ENCODE data around the gene GCSH.
A peak's percentile ranks its signal among the peaks of the same experiment; 100 is the strongest.

GCSH gene

GRCh38 chr16:81099958-81100357 lies 3.8 kb upstream of the GCSH start:
- DNase-seq, result no peak

- DNase-seq, result no peak
Measured at GRCh38 chr16:81097230-81097629, 1.0 kb upstream of the GCSH start.

- no peak for DNase-seq
Measured at GRCh38 chr16:81096715-81097208, 567 bp upstream of the GCSH start.

GRCh38 chr16:81095653-81095952 lies 592 bp downstream of the GCSH start:
- no peak for DNase-seq

GRCh38 chr16:81094771-81095251 lies 1.4 kb downstream of the GCSH start:
- no peak for DNase-seq

GRCh38 chr16:81088836-81089235 lies 7.4 kb downstream of the GCSH start:
- DNase-seq, result no peak

GRCh38 chr16:81081014-81081413 lies 15.2 kb downstream of the GCSH start:
- no peak for DNase-seq

- no peak for DNase-seq
Measured at GRCh38 chr16:81080233-81080632, 16.0 kb downstream of the GCSH start.

- DNase-seq, result peak; percentile 96
Measured at GRCh38 chr16:81077076-81077940, 18.9 kb downstream of the GCSH start, which contains the start of gene C16orf46. TSS of gene C16orf46 (minus strand) at chr16:81077238. CDS start at chr16:81063955, 13,283 bp downstream.

- peak; percentile 92 to 95 for DNase-seq
Measured at GRCh38 chr16:81076566-81077075, 19.6 kb downstream of the GCSH start.

GRCh38 chr16:81073560-81074330 lies 22.4 kb downstream of the GCSH start:
- no peak for DNase-seq

GRCh38 chr16:81071805-81072204 lies 24.4 kb downstream of the GCSH start:
- no peak for DNase-seq

GRCh38 chr16:81070979-81071378 lies 25.2 kb downstream of the GCSH start:
- DNase-seq, result no peak

GRCh38 chr16:81069063-81069462 lies 27.1 kb downstream of the GCSH start:
- no peak for DNase-seq

- no peak for DNase-seq
Measured at GRCh38 chr16:81067166-81067565, 29.0 kb downstream of the GCSH start.

GRCh38 chr16:81066681-81067080 lies 29.5 kb downstream of the GCSH start:
- no peak for DNase-seq

GRCh38 chr16:81061871-81062608 lies 34.2 kb downstream of the GCSH start:
- no peak for DNase-seq

GRCh38 chr16:81061307-81061640 lies 34.9 kb downstream of the GCSH start:
- DNase-seq, result no peak

GRCh38 chr16:81060576-81061306 lies 35.5 kb downstream of the GCSH start:
- no peak for DNase-seq

GRCh38 chr16:81053761-81054160 lies 42.4 kb downstream of the GCSH start:
- DNase-seq, result no peak

- no peak for DNase-seq
Measured at GRCh38 chr16:81042821-81043220, 53.4 kb downstream of the GCSH start.

GRCh38 chr16:81041696-81042095 lies 54.5 kb downstream of the GCSH start:
- DNase-seq, result no peak

Data from CD4-positive, alpha-beta T cell treated with Interleukin-4 for 1 hour (primary cell).